Urinary bladder (tissue), 4 donors: ENCODE measurements around the gene DUS1L. TPM values are rescaled to one million over a fixed set of nuclear protein-coding genes. Genes with fewer than 3 reads are reported as not detected.

Experiments used
- DNase-seq: peaks from one replicate; pipeline ENCODE4 v3.0.0-alpha.2; 2015; ENCODE audit errors: extremely low spot score
- H3K27ac ChIP-seq: one replicate; pipeline ENCODE4 v1.5.1; 2013; ENCODE audit warnings: low read depth, mild to moderate bottlenecking, moderate library complexity
- H3K36me3 ChIP-seq: one replicate; pipeline ENCODE4 v1.6.1; 2013; ENCODE audit warnings: mild to moderate bottlenecking, moderate library complexity; ENCODE audit not compliant: insufficient read depth
- H3K4me1 ChIP-seq: one replicate; pipeline ENCODE4 v1.6.1; 2013; ENCODE audit warnings: mild to moderate bottlenecking, moderate library complexity; ENCODE audit not compliant: insufficient read depth
- H3K4me3 ChIP-seq: one replicate; pipeline ENCODE4 v1.5.1; 2013; ENCODE audit warnings: low read depth, low read length
- WGBS: extraction: QIAGEN DNeasy Blood & Tissue Kit; methylation state at CpG from one replicate; pipeline ENCODE4 v1.1.7; 2013; 5-methylcytosine and 5-hydroxymethylcytosine counted together
- polyA plus RNA-seq: library from polyadenylated mRNA; stranded (reverse); fragments of 200-250 nt; gene quantifications from one replicate; pipeline ENCODE4 v1.2.3, GENCODE V29; 2013
- total RNA-seq: library from RNA; depleted of rRNA; stranded (reverse); fragments of >200 nt; gene quantifications from one replicate; pipeline ENCODE4 v1.2.3, GENCODE V29; 2014
- donor health status: healthy with polysubstance abuse.
- donor health status: healthy.

Gene DUS1L
- total and polyA plus RNA-seq, 2 donors: 24.5 to 67.5 TPM

- no peak for DNase-seq
- Histone ChIP-seq H3K4me1 (no peaks in the 10 kb centered on the region), H3K4me3 (no peak overlapping the region), H3K36me3 (peaks cover 21% of the 10 kb centered on the region), H3K27ac (no peak overlapping the region)
- 94% methylated on average over 47 of the region's 47 CpGs for WGBS
Measured at GRCh38 chr17:82088838-82089722, 23.5 kb upstream of the DUS1L start.

GRCh38 chr17:82087961-82088837, 22.6 kb upstream of the DUS1L start:
- 95% methylated on average over 48 of the region's 48 CpGs for WGBS
- no peak for DNase-seq
- Histone ChIP-seq H3K27ac (no peak overlapping the region), H3K36me3 (peaks cover 29% of the 10 kb centered on the region), H3K4me3 (no peak overlapping the region), H3K4me1 (no peaks in the 10 kb centered on the region)

- H3K36me3 ChIP-seq: peaks cover 34% of the 10 kb centered on the region
- no peak overlapping the region for H3K4me3 ChIP-seq
- WGBS: 89% methylated on average over 39 of the region's 39 CpGs
- no peak for DNase-seq
- no peaks in the 10 kb centered on the region for H3K4me1 ChIP-seq
- no peak overlapping the region for H3K27ac ChIP-seq
Measured at GRCh38 chr17:82086941-82087906, 21.6 kb upstream of the DUS1L start.

- Histone ChIP-seq H3K4me1 (no peaks in the 10 kb centered on the region), H3K36me3 (peaks cover 37% of the 10 kb centered on the region), H3K27ac (no peak overlapping the region), H3K4me3 (no peak overlapping the region)
- no peak for DNase-seq
- 91% methylated on average over 25 of the region's 25 CpGs for WGBS
Measured at GRCh38 chr17:82085931-82086764, 20.5 kb upstream of the DUS1L start.

- H3K4me3 ChIP-seq: no peak overlapping the region
Measured at GRCh38 chr17:82085031-82085861, 19.6 kb upstream of the DUS1L start.

GRCh38 chr17:82084373-82085030, 18.9 kb upstream of the DUS1L start:
- H3K4me1 ChIP-seq: no peaks in the 10 kb centered on the region
- H3K27ac ChIP-seq: no peak overlapping the region
- no peak for DNase-seq
- 93% methylated on average over 31 of the region's 31 CpGs for WGBS
- H3K4me3 ChIP-seq: no peak overlapping the region
- peaks cover 34% of the 10 kb centered on the region for H3K36me3 ChIP-seq

More at GRCh38 chr17:82085031-82085861, 19.6 kb upstream of the DUS1L start:
- WGBS: 89% methylated on average over 49 of the region's 49 CpGs
- Histone ChIP-seq H3K4me1 (no peaks in the 10 kb centered on the region), H3K36me3 (peaks cover 34% of the 10 kb centered on the region), H3K27ac (no peak overlapping the region)
- no peak for DNase-seq

GRCh38 chr17:82083533-82084359, 18.1 kb upstream of the DUS1L start:
- Histone ChIP-seq H3K36me3 (peaks cover 36% of the 10 kb centered on the region), H3K27ac (no peak overlapping the region), H3K4me3 (no peak overlapping the region), H3K4me1 (no peaks in the 10 kb centered on the region)
- WGBS: 93% methylated on average over 55 of the region's 55 CpGs
- no peak for DNase-seq

GRCh38 chr17:82083009-82083408, 17.4 kb upstream of the DUS1L start:
- peaks cover 36% of the 10 kb centered on the region for H3K36me3 ChIP-seq
- WGBS: 93% methylated on average over 24 of the region's 24 CpGs
- no peak overlapping the region for H3K4me3 ChIP-seq
- no peak overlapping the region for H3K27ac ChIP-seq
- no peak for DNase-seq
- no peaks in the 10 kb centered on the region for H3K4me1 ChIP-seq

GRCh38 chr17:82082456-82082855, 16.9 kb upstream of the DUS1L start:
- no peak overlapping the region for H3K4me3 ChIP-seq
- no peaks in the 10 kb centered on the region for H3K4me1 ChIP-seq
- no peak overlapping the region for H3K27ac ChIP-seq
- no peak for DNase-seq
- peaks cover 35% of the 10 kb centered on the region for H3K36me3 ChIP-seq
- WGBS: 94% methylated on average over 19 of the region's 19 CpGs

- Histone ChIP-seq H3K36me3 (peaks cover 32% of the 10 kb centered on the region), H3K4me1 (no peaks in the 10 kb centered on the region), H3K27ac (no peak overlapping the region), H3K4me3 (no peak overlapping the region)
- no peak for DNase-seq
- WGBS: 87% methylated on average over 22 of the region's 22 CpGs
Measured at GRCh38 chr17:82081966-82082365, 16.4 kb upstream of the DUS1L start.

- Histone ChIP-seq H3K4me1 (no peaks in the 10 kb centered on the region), H3K27ac (no peak overlapping the region), H3K4me3 (no peak overlapping the region), H3K36me3 (peaks cover 32% of the 10 kb centered on the region)
- 89% methylated on average over 20 of the region's 20 CpGs for WGBS
- no peak for DNase-seq
Measured at GRCh38 chr17:82081546-82081945, 15.9 kb upstream of the DUS1L start.
